Heart left ventricle (tissue), 16 donors: ENCODE measurements around the gene INF2. TPM values are rescaled to one million over a fixed set of nuclear protein-coding genes. Genes with fewer than 3 reads are reported as not detected.
"Not testable (repeated sequence)": the region's sequence is repeated elsewhere in the genome, so short reads cannot be mapped to it uniquely, and the experiment has no call there.

ENCODE experiments used
- ATAC-seq, 4 donors: fragments of 200-7000 bp; cut with Tn5 transposase; one replicate each; pipeline ENCODE4 v1.9.1; 2020 to 2022; ENCODE audit warnings: moderate library complexity in 4 of 4, mild to moderate bottlenecking in 3 of 4, moderate number of reproducible peaks in 1 of 4
- DNase-seq, 5 donors: peaks; one replicate each; pipeline ENCODE4 v3.0.0-alpha.2; 2020
- H3K27ac ChIP-seq, 12 donors: fragments of 200-600 bp; sonication (generic) in 4 of 12; one replicate each; pipeline versions ENCODE4 v1.5.0 to v1.8.0; 2016 to 2022; ENCODE audit warnings: mild to moderate bottlenecking in 2 of 12
- H3K27me3 ChIP-seq, 9 donors: fragments of 200-600 bp; sonication (generic) in 2 of 9; one replicate each; pipeline versions ENCODE4 v1.5.1 to v1.8.0; 2016 to 2022; ENCODE audit warnings: mild to moderate bottlenecking in 3 of 9
- H3K36me3 ChIP-seq, 9 donors: fragments of 200-600 bp; sonication (generic) in 2 of 9; one replicate each; pipeline versions ENCODE4 v1.5.0 to v1.8.0; 2018 to 2022; ENCODE audit warnings: mild to moderate bottlenecking in 2 of 9
- H3K4me1 ChIP-seq, 12 donors: fragments of 200-600 bp; sonication (generic) in 4 of 12; one replicate each; pipeline versions ENCODE4 v1.5.0 to v1.8.0; 2016 to 2022; ENCODE audit warnings: mild to moderate bottlenecking in 3 of 12
- H3K4me3 ChIP-seq, 12 donors: fragments of 200-600 bp; sonication (generic) in 4 of 12; one replicate each; pipeline versions ENCODE4 v1.5.0 to v1.8.0; 2017 to 2022; ENCODE audit warnings: mild to moderate bottlenecking in 9 of 12, moderate library complexity in 4 of 12
- H3K9me3 ChIP-seq, 12 donors: fragments of 200-600 bp; sonication (generic) in 4 of 12; one replicate each; pipeline versions ENCODE4 v1.5.0 to v1.8.0; 2016 to 2022; ENCODE audit warnings: mild to moderate bottlenecking in 1 of 12
- CTCF ChIP-seq, 12 donors: fragments of 200-600 bp; sonication (generic) in 4 of 12; IDR thresholded peaks; one replicate each; pipeline versions ENCODE4 v1.5.0 to v1.8.0; 2018 to 2022; ENCODE audit warnings: antibody characterized with exemption in 12 of 12, mild to moderate bottlenecking in 5 of 12
- POLR2A ChIP-seq, 2 donors: fragments of 450-650 bp; IDR thresholded peaks; one replicate each; pipeline ENCODE4 v1.6.1; 2017; ENCODE audit warnings: antibody characterized with exemption in 2 of 2, mild to moderate bottlenecking in 2 of 2, moderate library complexity in 2 of 2
- WGBS, 4 donors: extraction: QIAGEN DNeasy Blood & Tissue Kit in 2 of 4; methylation state at CpG; one replicate each; pipeline versions ENCODE4 v1.1.5 to v1.1.7; 2013 to 2018; 5-methylcytosine and 5-hydroxymethylcytosine counted together
- intact Hi-C, 10 donors: fragments of 100-400 bp; cut with DNase I; formaldehyde crosslinking; loops; one replicate each; pipeline versions ENCODE4 v1.11.1 to v1.14.2; 2022
- polyA plus RNA-seq, 2 donors: library from polyadenylated mRNA; stranded (reverse); fragments of 200-250 nt; gene quantifications; one replicate each; pipeline ENCODE4 v1.2.3, GENCODE V29; 2013
- total RNA-seq, 9 donors: library from RNA; depleted of rRNA in 2 of 9; stranded (reverse); fragments of >200 nt in 2 of 9; fragmentation: NEBNext Ultra II Directional in 3 of 9; extraction: Animal tissue kit (Norgen Biotek cat#: 25700) in 3 of 9; gene quantifications; one replicate each; pipeline versions ENCODE4 v1.1.0 to v1.2.4, GENCODE V29; 2016 to 2023
- donor health status: ischemic (EF 13 %, LVEDD 7.1; RV severe dilation, severe dysfunction).
- donor health status: healthy with polysubstance abuse.
- donor health status: DM: no; HTN: yes; CAD: no.
- donor health status: DM: no; HTN: no; CAD: no.
- donor health status: ischemic (EF 25% LVEDD 6.9; RV normal size, moderate dysfunction).
- donor health status: ischemic (EF 25% LVEDD 5.7; RV mildly dilated, moderate dysfunction).
- donor health status: healthy.
- donor health status: DM: yes; HTN: yes; CAD: no.
- donor health status: ischemic (EF 35%, LVEDD 5.7; RV mildly dilated, moderate dysfunction).
- donor health status: nonischemic (EF 11% LVEDD 7.7; RV severe dilation, severe dysfunction).
- donor health status: DM: yes; HTN: yes; CAD: no.
- donor health status: PGD.
- donor health status: ischemic (EF 29% LVEDD 5.4; RV normal size, mild dysfunction).
- donor health status: nonischemic (EF 23%, LVEDD 6.1; RV moderate dilation, normal function).

INF2 gene
- total and polyA plus RNA-seq, 11 donors, result 26.0 to 58.9 (median 28.8) TPM

- H3K4me1 ChIP-seq, result peaks cover 0 to 83% (median 41%) of the 10 kb centered on the region in 12 donors
- WGBS, 4 donors, result 87 to 90% (median 88%) methylated on average over 15 to 17 of the region's 17 CpGs
These were observed 39.2 kb downstream of the INF2 start for GRCh38 chr14:104728631-104729030.

GRCh38 chr14:104729176-104729834, 39.9 kb downstream of the INF2 start:
- peaks cover 0 to 85% (median 46%) of the 10 kb centered on the region in 12 donors for H3K4me1 ChIP-seq
- H3K27me3 ChIP-seq, DNase-seq, H3K36me3 ChIP-seq, ATAC-seq, H3K4me3 ChIP-seq, H3K9me3 ChIP-seq: not testable (repeated sequence)
- WGBS, 4 donors, result 92 to 94% (median 93%) methylated on average over 35 to 66 of the region's 73 CpGs
- intact Hi-C loops, result loop anchor here in 2 of 10 donors (10.0 kb wide), 1 partner anchor 145 kb away; no protein-coding TSS in a partner anchor
- peak overlapping the region in 2 of 12 donors; percentile 94 to 96 for H3K27ac ChIP-seq

More at GRCh38 chr14:104728631-104729030, 39.2 kb downstream of the INF2 start:
- intact Hi-C loops, result loop anchor here in 2 of 10 donors (10.0 kb wide), 1 partner anchor 144 kb away; no protein-coding TSS in a partner anchor
- no peak for ATAC-seq
- Histone ChIP-seq H3K27me3 (no peaks in the 10 kb centered on the region), H3K36me3 (no peaks in the 10 kb centered on the region), H3K9me3 (no peaks in the 10 kb centered on the region), H3K4me3 (no peak overlapping the region), H3K27ac (peak overlapping the region in 2 of 12 donors; percentile 94 to 96)
- TF ChIP-seq POLR2A (IDR thresholded peaks at IDR 0.05), result no peak
- TF ChIP-seq CTCF (IDR thresholded peaks at IDR 0.05), result no peak
- no peak for DNase-seq

GRCh38 chr14:104729835-104730181, 40.4 kb downstream of the INF2 start:
- ATAC-seq, result no peak
- intact Hi-C loops, result loop anchor here in 2 of 10 donors (10.0 kb wide), 1 partner anchor 145 kb away; no protein-coding TSS in a partner anchor
- H3K4me1 ChIP-seq, result peaks cover 0 to 85% (median 48%) of the 10 kb centered on the region in 12 donors
- DNase-seq, result no peak
- H3K9me3 ChIP-seq, result no peaks in the 10 kb centered on the region
- no peak overlapping the region for H3K4me3 ChIP-seq
- TF ChIP-seq CTCF (IDR thresholded peaks at IDR 0.05) (no peak), POLR2A (IDR thresholded peaks at IDR 0.05) (no peak)
- H3K36me3 ChIP-seq, result no peaks in the 10 kb centered on the region
- H3K27ac ChIP-seq, result peak overlapping the region in 2 of 12 donors; percentile 24 to 89
- no peaks in the 10 kb centered on the region for H3K27me3 ChIP-seq
- WGBS, 4 donors, result 87 to 90% (median 87%) methylated on average over 16 of the region's 16 CpGs

GRCh38 chr14:104730487-104730886, 41.1 kb downstream of the INF2 start:
- intact Hi-C loops, result no loop called here
- 62 to 75% (median 72%) methylated on average over 5 of the region's 5 CpGs for WGBS, 4 donors
- Histone ChIP-seq H3K27me3 (no peaks in the 10 kb centered on the region), H3K36me3 (no peaks in the 10 kb centered on the region), H3K4me3 (no peak overlapping the region), H3K4me1 (peaks cover 0 to 85% (median 51%) of the 10 kb centered on the region in 12 donors), H3K27ac (peak overlapping the region in 4 of 12 donors; percentile 21 to 89 (median 41)), H3K9me3 (no peaks in the 10 kb centered on the region)
- DNase-seq, result no peak
- ATAC-seq, result no peak
- TF ChIP-seq POLR2A (IDR thresholded peaks at IDR 0.05) (no peak), CTCF (IDR thresholded peaks at IDR 0.05) (no peak)
